Measurements from ENCODE around the gene TMEM132A. TPM values are rescaled to one million over a fixed set of nuclear protein-coding genes. Genes with fewer than 3 reads are reported as not detected.

Gene TMEM132A
- total RNA-seq, 1 experiment from 2014 or later: 154 TPM

DNA sequence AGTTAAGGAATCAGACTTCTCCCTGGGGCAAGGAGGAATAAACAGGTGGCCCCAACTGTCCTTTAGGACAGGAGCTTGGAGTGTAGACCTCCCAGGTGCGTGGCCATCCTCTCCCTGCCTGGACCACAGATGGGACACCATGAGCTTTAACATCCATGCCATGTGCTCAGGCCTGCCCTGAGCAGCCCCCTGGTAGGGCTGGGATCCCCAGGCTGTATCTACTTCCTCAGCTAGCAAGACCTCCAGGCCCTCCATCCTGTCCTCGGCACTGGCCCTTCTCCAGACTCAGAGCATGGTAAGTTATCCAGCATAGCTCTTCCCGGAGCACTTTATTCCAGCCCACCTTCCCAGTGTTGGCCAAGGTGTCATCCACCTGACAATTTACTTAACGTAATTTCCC lies 53.0 kb downstream of the TMEM132A start:
- H3K27me3 ChIP-seq (ENCODE audit: control insufficient read depth, insufficient read depth, low read length): no peaks in the 10 kb centered on the region
- POLR2A ChIA-PET: no interaction called here
- H3K4me3 ChIP-seq (ENCODE audit: low read depth in 2 of 2, low read length in 2 of 2): no peak overlapping the region
- intact Hi-C loops (cut with micrococcal nuclease; ENCODE audit: unreplicated experiment) (no loop called here), in situ Hi-C loops (cut with HindIII; ENCODE audit: low pct_unique_long_range_greater_than_20kb, low sequenced_read_pairs) (no loop called here)
- no peak overlapping the region for H3K27ac ChIP-seq (ENCODE audit: low read length)
- no peaks in the 10 kb centered on the region for H3K9me3 ChIP-seq (ENCODE audit: control insufficient read depth, insufficient read depth, low read depth, low read length)
- no peaks in the 10 kb centered on the region for H3K4me1 ChIP-seq (ENCODE audit: control insufficient read depth, insufficient read depth, low read length)
- no TSS peak for BruUV-seq (replicated peaks)
- TF ChIP-seq SIN3A (IDR thresholded peaks at IDR 0.05; ENCODE audit: borderline replicate concordance, insufficient read depth, low read depth, low read length) (no peak), REST (IDR thresholded peaks at IDR 0.05; ENCODE audit: insufficient read depth in 1 of 2, low read depth in 2 of 2, low read length in 1 of 2) (no peak), TCF7L2 (IDR thresholded peaks at IDR 0.05; ENCODE audit: low read depth, low read length) (no peak), POLR2AphosphoS5 (IDR thresholded peaks at IDR 0.05; ENCODE audit: low read depth, low read length) (no peak)
- TF ChIP-seq, protein P1, sequence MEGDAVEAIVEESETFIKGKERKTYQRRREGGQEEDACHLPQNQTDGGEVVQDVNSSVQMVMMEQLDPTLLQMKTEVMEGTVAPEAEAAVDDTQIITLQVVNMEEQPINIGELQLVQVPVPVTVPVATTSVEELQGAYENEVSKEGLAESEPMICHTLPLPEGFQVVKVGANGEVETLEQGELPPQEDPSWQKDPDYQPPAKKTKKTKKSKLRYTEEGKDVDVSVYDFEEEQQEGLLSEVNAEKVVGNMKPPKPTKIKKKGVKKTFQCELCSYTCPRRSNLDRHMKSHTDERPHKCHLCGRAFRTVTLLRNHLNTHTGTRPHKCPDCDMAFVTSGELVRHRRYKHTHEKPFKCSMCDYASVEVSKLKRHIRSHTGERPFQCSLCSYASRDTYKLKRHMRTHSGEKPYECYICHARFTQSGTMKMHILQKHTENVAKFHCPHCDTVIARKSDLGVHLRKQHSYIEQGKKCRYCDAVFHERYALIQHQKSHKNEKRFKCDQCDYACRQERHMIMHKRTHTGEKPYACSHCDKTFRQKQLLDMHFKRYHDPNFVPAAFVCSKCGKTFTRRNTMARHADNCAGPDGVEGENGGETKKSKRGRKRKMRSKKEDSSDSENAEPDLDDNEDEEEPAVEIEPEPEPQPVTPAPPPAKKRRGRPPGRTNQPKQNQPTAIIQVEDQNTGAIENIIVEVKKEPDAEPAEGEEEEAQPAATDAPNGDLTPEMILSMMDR (IDR thresholded peaks at IDR 0.05): no peak
- H3K36me3 ChIP-seq (ENCODE audit: control insufficient read depth, insufficient read depth, low read length): no peaks in the 10 kb centered on the region
- CTCF ChIA-PET: interaction anchor here (0.6 kb wide), 1 partner anchor 35 kb away, joined by 3 read pairs; no protein-coding TSS in a partner anchor
- DNase-seq (ENCODE audit: low read depth, low spot score): no peak
- ATAC-seq: no peak

DNA sequence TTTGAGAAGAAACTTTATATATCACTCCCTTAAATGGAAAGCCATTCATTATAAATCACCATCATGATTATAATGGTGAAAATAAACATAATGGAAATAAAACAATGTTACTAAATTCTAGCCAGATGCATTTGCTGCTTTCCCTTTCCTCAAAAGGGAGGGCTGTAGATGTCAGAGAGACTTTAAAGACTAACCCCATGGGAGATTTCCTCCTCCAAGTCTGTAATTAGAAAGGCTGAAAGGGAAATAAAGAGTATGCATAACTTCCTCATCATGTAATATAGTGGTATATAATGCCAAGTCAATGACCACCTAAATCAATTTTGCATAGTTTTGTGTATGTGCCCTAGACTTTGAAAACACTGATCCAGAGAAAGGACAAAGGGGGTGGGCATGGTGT lies 53.6 kb downstream of the TMEM132A start:
- no peak for ATAC-seq
- Histone ChIP-seq H3K27ac (ENCODE audit: low read length) (no peak overlapping the region), H3K27me3 (ENCODE audit: control insufficient read depth, insufficient read depth, low read length) (no peaks in the 10 kb centered on the region), H3K4me1 (ENCODE audit: control insufficient read depth, insufficient read depth, low read length) (no peaks in the 10 kb centered on the region), H3K9me3 (ENCODE audit: control insufficient read depth, insufficient read depth, low read depth, low read length) (no peaks in the 10 kb centered on the region), H3K4me3 (ENCODE audit: low read depth in 2 of 2, low read length in 2 of 2) (no peak overlapping the region), H3K36me3 (ENCODE audit: control insufficient read depth, insufficient read depth, low read length) (no peaks in the 10 kb centered on the region)
- POLR2A ChIA-PET: no interaction called here
- in situ Hi-C loops (cut with HindIII; ENCODE audit: low pct_unique_long_range_greater_than_20kb, low sequenced_read_pairs): no loop called here
- no peak for DNase-seq (ENCODE audit: low read depth, low spot score)
- no TSS peak for BruUV-seq (replicated peaks)
- TF ChIP-seq, protein P1 (IDR thresholded peaks at IDR 0.05): no peak
- TF ChIP-seq REST (IDR thresholded peaks at IDR 0.05; ENCODE audit: insufficient read depth in 1 of 2, low read depth in 2 of 2, low read length in 1 of 2) (no peak), POLR2AphosphoS5 (IDR thresholded peaks at IDR 0.05; ENCODE audit: low read depth, low read length) (no peak), TCF7L2 (IDR thresholded peaks at IDR 0.05; ENCODE audit: low read depth, low read length) (no peak), SIN3A (IDR thresholded peaks at IDR 0.05; ENCODE audit: borderline replicate concordance, insufficient read depth, low read depth, low read length) (no peak)
- intact Hi-C loops (cut with micrococcal nuclease; ENCODE audit: unreplicated experiment): no loop called here
- CTCF ChIA-PET: no interaction called here

All from Panc1 (cell line).